D721Med (cell line): ENCODE measurements around the gene SRPX2.

Source experiments
- DNase-seq: peaks from one replicate; pipeline ENCODE4 v3.0.0; 2011; ENCODE audit warnings: low spot score; ENCODE audit not compliant: insufficient read length
- FAIRE-seq: peaks from 2 replicates; lab custom pipeline; 2011; peaks lifted over from hg19 to GRCh38; lab: Jason Lieb, UNC
- CTCF ChIP-seq: IDR thresholded peaks from 2 replicates; pipeline ENCODE4 v1.5.1; 2012; ENCODE audit warnings: mild to moderate bottlenecking, control low read depth; ENCODE audit not compliant: insufficient read depth; ENCODE audit errors: missing control alignments

SRPX2 gene

GRCh38 chrX:100611951-100612350 is 32.0 kb upstream of the SRPX2 start:
- FAIRE-seq (no peak), DNase-seq (no peak)
- no peak for TF ChIP-seq CTCF

GRCh38 chrX:100615005-100615404 is 29.0 kb upstream of the SRPX2 start:
- DNase-seq (no peak), FAIRE-seq (no peak)
- TF ChIP-seq CTCF: peak; percentile 25

GRCh38 chrX:100623001-100623400 is 21.0 kb upstream of the SRPX2 start:
- DNase-seq (no peak), FAIRE-seq (no peak)
- TF ChIP-seq CTCF: no peak

GRCh38 chrX:100625985-100626491 is 18.0 kb upstream of the SRPX2 start:
- FAIRE-seq (no peak), DNase-seq (no peak)
- no peak for TF ChIP-seq CTCF

GRCh38 chrX:100635040-100635439 is 9.0 kb upstream of the SRPX2 start:
- DNase-seq (no peak), FAIRE-seq (peak; percentile 60)
- no peak for TF ChIP-seq CTCF

- FAIRE-seq (no peak), DNase-seq (no peak)
- TF ChIP-seq CTCF: no peak
Observed at GRCh38 chrX:100635989-100636320, 8.0 kb upstream of the SRPX2 start.

- DNase-seq (no peak), FAIRE-seq (no peak)
- TF ChIP-seq CTCF: peak; percentile 40
Observed at GRCh38 chrX:100636321-100636991, 7.5 kb upstream of the SRPX2 start, which contains the start of gene TSPAN6. Gene TSPAN6, minus strand, starts transcription at chrX:100636806. Its CDS starts 112 bp downstream, at chrX:100636694.
